ENCODE data around the gene KIAA0930. TPM values are rescaled to one million over a fixed set of nuclear protein-coding genes. Genes with fewer than 3 reads are reported as not detected.

The KIAA0930 gene
- total RNA-seq, 1 experiment from 2014 or later: 54.8 TPM

DNA sequence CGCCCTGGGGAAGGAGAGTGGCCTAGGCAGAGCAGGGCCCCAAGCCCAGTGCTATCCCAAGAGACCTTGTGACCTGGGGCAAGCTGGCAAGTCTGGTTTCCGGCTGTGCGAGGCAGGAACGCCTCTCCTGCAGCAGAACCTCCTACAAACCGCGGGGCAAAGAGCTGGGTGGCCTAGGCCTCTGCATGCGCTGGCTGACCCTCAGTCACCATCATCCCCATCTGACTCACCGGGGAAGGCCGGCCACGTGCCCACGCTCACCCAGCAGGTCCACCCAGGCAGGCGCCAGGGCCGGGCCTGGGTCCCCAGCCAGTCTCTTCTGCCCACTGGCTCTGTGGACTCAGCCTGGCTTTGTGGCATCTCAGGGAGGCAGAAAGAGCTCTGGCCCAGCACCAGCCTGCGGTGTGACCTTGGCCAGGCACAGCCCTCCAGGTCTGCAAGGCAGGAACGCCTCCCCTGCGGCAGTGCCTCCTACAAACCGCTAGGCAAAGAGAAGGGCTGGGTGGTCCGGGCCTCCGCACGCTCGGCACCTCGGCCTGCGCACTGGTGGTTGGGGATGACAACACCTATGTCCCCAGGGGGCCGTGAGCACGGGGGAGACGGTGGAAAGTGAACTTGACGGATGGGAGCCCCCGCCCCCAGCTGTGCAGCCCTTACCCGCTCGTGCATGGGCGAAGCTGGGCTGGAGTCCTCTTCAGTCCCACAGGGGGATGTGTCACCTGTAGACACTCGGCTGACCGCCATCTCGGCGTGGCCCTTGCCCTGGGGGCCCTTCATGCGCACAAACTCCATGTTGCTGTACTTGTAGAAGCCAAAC is 38.2 kb downstream of the KIAA0930 start:
- Histone ChIP-seq H3K4me3 (ENCODE audit: low read depth, low read length, poor library complexity, severe bottlenecking) (no peak overlapping the region), H3K27ac (ENCODE audit: low read depth, low read length, poor library complexity, severe bottlenecking) (no peak overlapping the region), H3K9me3 (ENCODE audit: low read depth, low read length, poor library complexity, severe bottlenecking) (no peaks in the 10 kb centered on the region), H3K36me3 (ENCODE audit: insufficient read depth, low read length, poor library complexity, severe bottlenecking) (peaks cover 5% of the 10 kb centered on the region), H3K27me3 (replicated peaks; ENCODE audit: insufficient read depth, low read depth, low read length, poor library complexity) (no peaks in the 10 kb centered on the region), H3K4me1 (ENCODE audit: insufficient read depth, low read length, poor library complexity, severe bottlenecking) (peaks cover 8% of the 10 kb centered on the region)
- CTCF ChIA-PET: no interaction called here
- BruUV-seq (replicated peaks): no TSS peak
- no peak for DNase-seq (ENCODE audit: low spot score)
- intact Hi-C loops (cut with micrococcal nuclease; ENCODE audit: unreplicated experiment): no loop called here
- POLR2A ChIA-PET (ENCODE audit: low non-redundant PET): no interaction called here
- TF ChIP-seq, protein P1, sequence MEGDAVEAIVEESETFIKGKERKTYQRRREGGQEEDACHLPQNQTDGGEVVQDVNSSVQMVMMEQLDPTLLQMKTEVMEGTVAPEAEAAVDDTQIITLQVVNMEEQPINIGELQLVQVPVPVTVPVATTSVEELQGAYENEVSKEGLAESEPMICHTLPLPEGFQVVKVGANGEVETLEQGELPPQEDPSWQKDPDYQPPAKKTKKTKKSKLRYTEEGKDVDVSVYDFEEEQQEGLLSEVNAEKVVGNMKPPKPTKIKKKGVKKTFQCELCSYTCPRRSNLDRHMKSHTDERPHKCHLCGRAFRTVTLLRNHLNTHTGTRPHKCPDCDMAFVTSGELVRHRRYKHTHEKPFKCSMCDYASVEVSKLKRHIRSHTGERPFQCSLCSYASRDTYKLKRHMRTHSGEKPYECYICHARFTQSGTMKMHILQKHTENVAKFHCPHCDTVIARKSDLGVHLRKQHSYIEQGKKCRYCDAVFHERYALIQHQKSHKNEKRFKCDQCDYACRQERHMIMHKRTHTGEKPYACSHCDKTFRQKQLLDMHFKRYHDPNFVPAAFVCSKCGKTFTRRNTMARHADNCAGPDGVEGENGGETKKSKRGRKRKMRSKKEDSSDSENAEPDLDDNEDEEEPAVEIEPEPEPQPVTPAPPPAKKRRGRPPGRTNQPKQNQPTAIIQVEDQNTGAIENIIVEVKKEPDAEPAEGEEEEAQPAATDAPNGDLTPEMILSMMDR (conservative IDR thresholded peaks at IDR 0.05; ENCODE audit: low read depth, low read length): no peak
- TF ChIP-seq EZH2 (IDR thresholded peaks at IDR 0.05; ENCODE audit: borderline replicate concordance, low read depth, low read length, poor library complexity, severe bottlenecking): no peak

DNA sequence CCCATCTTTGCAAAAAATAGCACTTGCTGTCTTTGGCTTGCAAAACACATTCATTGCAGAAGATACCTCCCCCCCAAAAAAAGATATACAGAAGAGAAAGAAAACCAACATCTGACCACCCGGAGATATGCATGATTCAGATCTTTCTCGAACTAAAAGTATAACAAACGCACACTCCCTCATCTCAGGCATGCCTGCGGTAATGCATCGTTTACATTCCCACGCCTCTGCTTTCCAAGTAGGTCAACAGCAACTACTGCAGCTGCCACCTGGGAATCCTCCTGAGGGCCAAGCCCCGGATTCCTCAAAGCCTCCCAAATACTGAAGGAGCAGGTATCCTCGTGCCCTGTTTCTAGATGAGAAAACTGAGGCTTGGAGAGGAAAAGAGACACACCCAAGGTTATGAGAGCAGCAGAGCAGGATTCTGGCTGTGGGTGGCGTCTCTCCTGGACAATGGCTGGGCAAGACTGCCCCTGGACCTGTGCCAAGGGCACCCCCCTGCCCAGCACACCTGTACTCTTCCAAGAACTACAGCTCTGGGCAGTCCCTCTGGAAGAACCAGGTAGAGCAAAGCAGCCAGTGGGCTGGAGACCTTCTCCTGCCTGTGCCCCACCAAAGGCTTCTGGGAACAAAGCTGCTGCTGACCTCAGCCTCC is 38.9 kb downstream of the KIAA0930 start:
- H3K36me3 ChIP-seq (ENCODE audit: insufficient read depth, low read length, poor library complexity, severe bottlenecking): peaks cover 5% of the 10 kb centered on the region
- H3K4me1 ChIP-seq (ENCODE audit: insufficient read depth, low read length, poor library complexity, severe bottlenecking): peaks cover 8% of the 10 kb centered on the region
- no peak overlapping the region for H3K4me3 ChIP-seq (ENCODE audit: low read depth, low read length, poor library complexity, severe bottlenecking)
- H3K27ac ChIP-seq (ENCODE audit: low read depth, low read length, poor library complexity, severe bottlenecking): no peak overlapping the region
- TF ChIP-seq EZH2 (IDR thresholded peaks at IDR 0.05; ENCODE audit: borderline replicate concordance, low read depth, low read length, poor library complexity, severe bottlenecking): no peak
- TF ChIP-seq, protein P1 (conservative IDR thresholded peaks at IDR 0.05; ENCODE audit: low read depth, low read length): no peak
- intact Hi-C loops (cut with micrococcal nuclease; ENCODE audit: unreplicated experiment): no loop called here
- CTCF ChIA-PET: no interaction called here
- no TSS peak for BruUV-seq (replicated peaks)
- no peaks in the 10 kb centered on the region for H3K27me3 ChIP-seq (replicated peaks; ENCODE audit: insufficient read depth, low read depth, low read length, poor library complexity)
- no peaks in the 10 kb centered on the region for H3K9me3 ChIP-seq (ENCODE audit: low read depth, low read length, poor library complexity, severe bottlenecking)
- POLR2A ChIA-PET (ENCODE audit: low non-redundant PET): no interaction called here
- no peak for DNase-seq (ENCODE audit: low spot score)

DNA sequence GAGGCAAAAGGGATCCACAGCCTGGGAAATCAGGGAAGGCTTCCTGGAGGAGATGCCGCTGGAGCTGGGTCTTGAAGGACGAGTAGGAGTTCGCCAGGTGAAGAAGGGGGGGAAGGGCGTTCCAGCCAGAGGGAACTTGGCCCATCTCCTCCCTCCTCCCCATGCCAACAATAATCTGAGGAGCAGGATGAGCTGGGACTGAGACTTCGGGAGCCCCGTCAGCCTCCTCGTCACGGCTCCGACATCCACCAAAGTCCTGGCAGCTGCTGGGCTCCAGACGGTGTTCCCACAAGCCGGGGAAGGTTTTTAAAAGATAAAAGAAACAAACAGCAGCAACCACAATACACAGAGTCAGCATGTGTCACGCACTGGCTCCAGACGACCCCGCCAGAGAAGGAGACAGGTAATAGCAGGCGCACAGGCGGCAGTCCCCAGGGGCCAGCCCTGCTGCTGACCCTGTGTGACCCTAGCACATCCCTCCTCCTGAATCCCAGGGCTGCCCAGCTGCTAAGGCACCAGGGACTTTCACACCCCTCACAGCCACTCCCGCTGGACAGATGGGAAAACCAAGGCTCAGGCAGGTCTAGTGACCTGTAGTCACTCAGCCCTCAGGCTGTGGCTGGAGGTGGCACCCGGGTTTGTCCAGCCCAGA is 39.7 kb downstream of the KIAA0930 start:
- Histone ChIP-seq H3K4me3 (ENCODE audit: low read depth, low read length, poor library complexity, severe bottlenecking) (no peak overlapping the region), H3K4me1 (ENCODE audit: insufficient read depth, low read length, poor library complexity, severe bottlenecking) (peaks cover 8% of the 10 kb centered on the region), H3K27ac (ENCODE audit: low read depth, low read length, poor library complexity, severe bottlenecking) (no peak overlapping the region), H3K27me3 (replicated peaks; ENCODE audit: insufficient read depth, low read depth, low read length, poor library complexity) (no peaks in the 10 kb centered on the region), H3K9me3 (ENCODE audit: low read depth, low read length, poor library complexity, severe bottlenecking) (no peaks in the 10 kb centered on the region), H3K36me3 (ENCODE audit: insufficient read depth, low read length, poor library complexity, severe bottlenecking) (peaks cover 5% of the 10 kb centered on the region)
- CTCF ChIA-PET: no interaction called here
- no peak for DNase-seq (ENCODE audit: low spot score)
- intact Hi-C loops (cut with micrococcal nuclease; ENCODE audit: unreplicated experiment): no loop called here
- no TSS peak for BruUV-seq (replicated peaks)
- POLR2A ChIA-PET (ENCODE audit: low non-redundant PET): no interaction called here
- TF ChIP-seq EZH2 (IDR thresholded peaks at IDR 0.05; ENCODE audit: borderline replicate concordance, low read depth, low read length, poor library complexity, severe bottlenecking): no peak
- TF ChIP-seq, protein P1 (conservative IDR thresholded peaks at IDR 0.05; ENCODE audit: low read depth, low read length): no peak

Measured in A673 (cell line).